ENCODE data around the gene LAIR2.

Gene LAIR2

GRCh38 chr19:54552913-54553310 lies 50.3 kb downstream of the LAIR2 start:
- no peak overlapping the region for H3K4me3 ChIP-seq (ENCODE audit: low read length)

DNA sequence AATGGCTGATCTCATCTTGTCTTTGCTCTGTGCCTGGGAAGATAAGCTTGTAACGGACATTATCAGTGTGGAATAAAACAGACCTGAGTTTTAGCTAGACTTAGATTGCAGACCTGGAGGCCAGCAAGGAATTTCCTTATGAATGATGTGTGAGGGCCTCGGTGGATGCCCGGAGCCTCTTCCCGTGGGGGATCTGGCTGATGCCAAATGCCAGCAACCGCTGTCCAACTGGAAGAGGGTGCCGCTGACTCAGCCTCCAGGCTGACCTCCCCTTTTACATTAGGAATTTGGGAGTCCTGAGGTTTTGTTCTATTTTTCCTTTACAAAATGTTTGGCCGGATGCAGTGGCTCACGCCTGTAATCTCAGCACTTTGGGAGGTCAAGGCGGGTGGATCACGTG lies 51.4 kb downstream of the LAIR2 start:
- H3K4me3 ChIP-seq (ENCODE audit: low read length): no peak overlapping the region
- TF ChIP-seq ZNF274 (IDR thresholded peaks at IDR 0.05; ENCODE audit: low read depth, low read length): no peak

More at GRCh38 chr19:54552913-54553310, 50.3 kb downstream of the LAIR2 start:
- TF ChIP-seq ZNF274 (IDR thresholded peaks at IDR 0.05; ENCODE audit: low read depth, low read length): no peak

DNA sequence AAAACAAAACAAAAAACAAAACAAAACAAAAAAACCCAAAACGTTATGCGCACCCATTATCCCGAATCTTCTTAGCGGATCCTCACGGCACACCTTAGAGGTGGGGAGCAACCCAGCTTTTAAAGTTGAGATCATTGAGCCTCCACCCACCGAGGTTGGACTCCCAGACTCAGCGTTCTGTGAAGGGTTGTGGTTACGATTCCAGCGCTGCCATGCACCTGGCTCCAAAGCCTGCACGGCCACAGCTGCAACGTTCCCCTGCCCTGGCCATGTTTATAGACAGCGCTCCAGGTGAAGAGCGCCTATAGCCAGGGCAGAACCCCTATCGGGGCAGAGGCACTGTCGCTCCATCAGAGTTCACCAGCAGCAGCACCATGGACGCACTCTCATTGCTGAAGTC lies 52.3 kb downstream of the LAIR2 start:
- H3K4me3 ChIP-seq (ENCODE audit: low read length): no peak overlapping the region
- TF ChIP-seq ZNF274 (IDR thresholded peaks at IDR 0.05; ENCODE audit: low read depth, low read length): no peak

- H3K4me3 ChIP-seq (ENCODE audit: low read length): no peak overlapping the region
- no peak for TF ChIP-seq ZNF274 (IDR thresholded peaks at IDR 0.05; ENCODE audit: low read depth, low read length)
Observed at GRCh38 chr19:54556194-54556593, 53.6 kb downstream of the LAIR2 start.

DNA sequence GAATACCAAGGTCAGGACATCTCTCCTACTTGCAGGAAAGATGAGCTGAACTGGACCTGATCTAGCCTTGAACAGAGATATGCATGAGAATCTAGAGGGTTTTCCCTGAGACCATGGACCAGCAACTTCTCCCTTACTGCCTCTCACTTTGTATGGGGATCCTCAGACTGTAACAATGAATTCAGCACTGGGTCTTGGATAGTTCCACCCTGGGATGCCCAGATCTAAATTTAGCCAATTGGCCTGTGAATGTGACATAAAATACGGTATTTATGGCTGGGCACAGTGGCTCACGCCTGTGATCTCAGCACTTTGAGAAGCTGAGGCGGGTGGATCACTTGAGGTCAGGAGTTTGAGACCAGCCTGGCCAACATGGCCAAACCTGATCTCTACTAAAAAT lies 55.7 kb downstream of the LAIR2 start:
- H3K4me3 ChIP-seq (ENCODE audit: low read length): no peak overlapping the region
- no peak for TF ChIP-seq ZNF274 (IDR thresholded peaks at IDR 0.05; ENCODE audit: low read depth, low read length)
